ENCODE data around the gene ATF6. TPM values are rescaled to one million over a fixed set of nuclear protein-coding genes. Genes with fewer than 3 reads are reported as not detected.
A peak's percentile ranks its signal among the peaks of the same experiment; 100 is the strongest.

The ATF6 gene
- total RNA-seq, 2 donors from 2014 or later = 27.9 to 32.3 TPM

DNA sequence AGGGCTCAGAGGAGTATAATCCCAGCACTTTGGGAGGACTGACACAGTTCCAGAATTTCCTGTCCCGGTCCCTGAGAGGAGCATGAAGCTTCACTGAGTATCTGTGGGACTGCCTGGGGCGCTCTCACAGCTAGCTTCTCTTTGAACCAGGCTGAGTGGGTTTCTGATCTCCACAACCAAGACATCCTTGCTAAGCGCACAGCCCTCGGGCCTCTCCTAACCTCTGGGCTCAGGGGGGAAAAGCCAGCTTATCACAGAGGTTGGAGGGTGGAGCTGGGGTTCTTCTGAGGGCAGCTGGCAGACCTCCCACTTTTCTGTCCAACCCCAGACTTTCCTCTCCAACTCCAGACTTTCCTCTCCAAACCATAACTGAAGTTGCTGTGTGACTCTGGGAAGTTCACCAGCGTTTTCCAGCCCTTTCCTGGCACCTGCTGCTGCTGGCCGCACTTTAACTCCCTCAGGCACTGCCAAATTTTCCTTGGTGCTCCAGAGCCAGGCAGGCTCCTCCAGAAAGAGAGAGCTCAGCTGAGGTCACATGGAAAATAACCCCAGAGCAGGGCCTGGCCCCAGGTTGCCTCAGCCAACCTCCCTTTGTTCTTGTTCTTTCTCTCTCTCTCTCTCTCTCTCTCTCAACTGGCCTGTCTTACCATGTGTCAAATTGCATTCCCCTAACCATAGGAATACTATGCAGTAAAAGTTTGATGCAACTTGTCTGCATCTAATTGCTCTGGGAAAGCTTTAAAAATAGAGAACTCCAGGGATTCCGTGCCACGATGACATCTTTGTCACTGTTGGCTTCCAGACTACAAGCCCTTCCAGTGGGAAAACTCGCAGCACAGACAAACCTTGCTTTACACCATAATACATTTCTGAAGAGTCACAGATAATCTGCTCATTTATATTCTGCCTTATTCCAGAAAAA, 208.1 kb downstream of the ATF6 start:
- DNase-seq (ENCODE audit: low spot score) = peak; percentile 84
- intact Hi-C loops (cut with DNase I) = no loop called here

- no peak for DNase-seq (ENCODE audit: low spot score)
- intact Hi-C loops (cut with DNase I) = no loop called here
These were observed 212.1 kb downstream of the ATF6 start for GRCh38 chr1:161978011-161978790.

GRCh38 chr1:161981126-161981525, 215.0 kb downstream of the ATF6 start:
- intact Hi-C loops (cut with DNase I) = no loop called here
- DNase-seq (ENCODE audit: low spot score) = no peak

DNA sequence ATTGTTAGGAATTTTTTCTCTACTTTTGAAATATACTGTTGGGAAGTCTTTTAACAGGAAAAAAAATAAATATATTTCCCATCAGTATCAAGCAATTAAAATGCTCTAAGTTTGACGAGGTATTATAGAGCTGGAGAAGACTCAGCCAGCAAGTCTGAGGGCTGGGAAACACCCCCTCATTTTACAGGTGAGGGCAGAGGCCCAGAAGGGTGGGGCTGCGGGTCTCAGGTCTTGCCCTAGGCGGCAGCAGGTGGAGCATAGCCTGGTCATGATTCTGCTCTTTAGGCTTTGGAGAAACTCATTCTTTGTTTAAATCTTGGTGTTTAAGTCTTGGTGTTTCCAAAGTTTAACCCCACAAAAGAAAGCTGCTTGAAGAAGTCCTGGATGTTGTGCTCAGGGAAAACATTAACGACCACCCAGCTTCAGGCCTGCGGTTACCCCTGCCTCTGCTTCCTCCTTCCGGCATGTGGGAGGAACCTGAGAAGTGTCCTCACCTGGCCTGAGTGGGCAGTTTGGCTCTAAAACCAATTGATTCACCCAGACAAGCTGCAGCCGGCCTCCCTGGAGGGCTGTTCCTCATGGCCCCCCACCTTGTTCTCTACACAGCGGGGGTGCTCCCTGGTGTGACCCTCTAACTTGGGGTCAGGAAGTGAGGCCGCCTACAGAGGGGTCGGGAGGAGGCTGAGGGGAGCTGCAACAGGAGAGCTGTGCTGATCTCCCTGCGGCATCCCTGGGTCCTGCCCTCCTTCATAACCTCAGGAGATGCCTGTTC, 215.8 kb downstream of the ATF6 start:
- intact Hi-C loops (cut with DNase I) = no loop called here
- no peak for DNase-seq (ENCODE audit: low spot score)

DNA sequence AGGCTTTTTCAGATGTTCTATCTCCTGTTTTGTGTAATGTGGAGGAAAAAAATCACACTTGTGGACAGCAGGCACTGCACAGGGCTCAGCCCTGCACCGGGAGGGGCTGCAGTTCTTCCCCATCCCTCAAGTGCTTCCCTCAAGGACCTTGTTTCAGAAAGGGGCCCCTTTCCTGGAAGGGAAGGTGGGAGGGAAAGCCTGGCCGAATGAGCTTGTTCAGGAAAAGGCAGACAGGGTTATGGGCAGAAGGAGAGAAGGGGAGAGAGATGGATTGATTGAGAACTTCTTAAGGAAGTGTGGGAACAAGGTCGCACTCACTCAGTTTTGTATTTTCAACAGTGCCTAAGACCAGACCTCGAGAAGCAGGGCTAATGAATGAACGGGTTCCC, 216.4 kb downstream of the ATF6 start:
- intact Hi-C loops (cut with DNase I) = no loop called here
- DNase-seq (ENCODE audit: low spot score) = no peak

- intact Hi-C loops (cut with DNase I) = no loop called here
- DNase-seq (ENCODE audit: low spot score) = no peak
These were observed 216.8 kb downstream of the ATF6 start for GRCh38 chr1:161982917-161983316.

DNA sequence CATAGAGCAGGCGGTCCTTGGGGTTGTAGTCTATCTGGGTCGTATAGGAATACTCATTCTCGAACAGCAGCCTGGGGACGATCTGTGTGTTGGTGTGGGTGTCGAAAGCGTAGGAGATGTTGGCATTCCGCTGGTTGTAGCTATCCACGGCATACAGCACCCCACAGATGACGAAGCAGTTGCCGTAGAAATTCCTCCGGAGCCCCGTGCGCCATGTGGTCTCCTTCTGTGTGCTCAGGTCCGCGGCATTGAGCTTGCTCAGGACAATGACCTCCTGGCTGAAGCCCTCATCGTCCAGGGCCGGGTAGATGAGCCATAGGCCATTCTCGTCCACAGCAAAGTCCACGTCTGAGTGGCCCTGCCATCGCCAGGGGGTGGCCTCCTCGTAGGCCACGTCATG, 217.6 kb downstream of the ATF6 start:
- intact Hi-C loops (cut with DNase I) = no loop called here
- no peak for DNase-seq (ENCODE audit: low spot score)

DNA sequence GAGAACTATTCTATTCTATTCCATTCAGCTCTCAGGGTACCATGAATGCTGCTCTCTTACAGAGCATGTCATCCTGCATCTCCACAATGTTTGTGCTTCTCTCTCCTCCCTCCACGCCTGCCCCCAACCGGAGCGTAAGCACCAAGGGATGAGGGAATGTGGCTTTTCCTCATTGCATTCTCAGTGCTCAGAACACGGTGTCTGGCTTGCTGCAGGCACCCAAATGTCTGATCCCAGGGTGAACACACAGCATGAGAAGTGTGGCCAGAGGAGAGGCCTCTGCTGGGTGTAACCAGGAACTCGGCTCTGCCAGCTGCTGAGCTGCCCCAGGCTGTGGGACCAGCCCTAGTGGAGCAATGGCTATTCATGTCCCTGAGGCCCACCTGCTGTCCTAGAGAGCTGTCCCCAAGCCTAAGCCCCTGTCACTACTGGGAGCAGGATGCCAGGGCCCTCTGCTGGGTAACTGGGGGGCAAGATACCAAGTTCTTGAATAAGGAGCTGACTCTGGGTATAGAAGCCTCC, 219.2 kb downstream of the ATF6 start:
- intact Hi-C loops (cut with DNase I) = no loop called here
- DNase-seq (ENCODE audit: low spot score) = no peak

DNA sequence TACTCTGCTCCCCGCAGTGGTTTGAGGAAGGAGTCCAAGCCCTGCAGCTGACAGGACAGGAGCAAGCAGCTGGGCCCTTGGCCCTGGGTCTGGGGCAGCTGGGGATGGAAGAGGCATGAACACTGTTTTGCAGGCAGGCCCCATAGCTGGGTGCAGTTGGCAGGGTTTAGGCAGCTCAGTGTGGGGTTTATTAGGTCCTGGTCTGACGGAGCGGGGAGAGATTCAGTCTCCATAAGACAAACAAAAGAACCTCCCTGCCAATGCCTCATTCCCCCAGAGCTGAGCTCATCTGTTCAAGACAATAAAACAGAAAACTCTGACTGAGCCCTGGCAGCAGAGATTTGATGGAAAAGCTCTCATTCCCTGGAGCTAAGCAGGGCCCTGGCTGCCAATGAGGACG, 220.2 kb downstream of the ATF6 start:
- DNase-seq (ENCODE audit: low spot score) = no peak

DNA sequence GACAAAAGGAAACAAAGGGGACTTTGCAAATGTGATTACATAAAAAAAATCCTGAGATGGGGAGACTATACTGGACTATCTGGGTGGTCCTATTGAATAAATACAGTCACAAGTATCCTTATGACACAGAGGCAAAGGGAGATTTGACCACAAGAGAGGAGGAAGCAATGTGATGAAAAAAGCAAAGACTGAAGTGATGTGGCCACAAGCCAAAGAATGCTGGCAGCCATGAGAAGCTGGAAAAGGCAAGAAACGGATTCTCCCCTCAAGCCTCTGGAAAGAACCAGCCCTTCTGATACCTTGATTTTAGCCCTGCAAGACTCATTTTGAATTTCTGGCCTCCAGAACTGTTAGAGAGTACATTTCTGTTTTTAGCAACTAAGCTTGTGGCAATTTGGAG, 221.2 kb downstream of the ATF6 start:
- DNase-seq (ENCODE audit: low spot score) = no peak
- intact Hi-C loops (cut with DNase I) = no loop called here

More for the DNA sequence above, 220.2 kb downstream of the ATF6 start:
- intact Hi-C loops (cut with DNase I) = no loop called here

DNA sequence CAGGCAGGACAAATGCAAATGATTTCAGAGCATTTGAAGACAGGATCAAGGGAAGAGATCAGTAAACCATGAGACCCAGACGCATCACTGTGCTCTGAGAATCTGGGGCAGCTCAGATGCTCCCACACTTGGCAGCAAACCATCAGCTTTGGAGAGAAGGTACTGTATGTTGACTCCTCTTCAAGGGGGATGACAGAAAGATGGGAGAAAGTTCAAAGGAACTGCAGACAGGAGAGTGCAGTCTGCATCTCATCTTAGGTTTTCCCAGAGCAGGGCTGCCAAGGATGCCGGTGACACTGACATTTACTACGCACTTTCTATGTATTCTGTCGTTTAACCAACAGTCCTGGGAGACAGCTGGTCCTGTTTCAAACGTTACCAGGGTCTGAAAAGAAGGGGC, 221.8 kb downstream of the ATF6 start:
- DNase-seq (ENCODE audit: low spot score) = no peak
- intact Hi-C loops (cut with DNase I) = no loop called here

DNA sequence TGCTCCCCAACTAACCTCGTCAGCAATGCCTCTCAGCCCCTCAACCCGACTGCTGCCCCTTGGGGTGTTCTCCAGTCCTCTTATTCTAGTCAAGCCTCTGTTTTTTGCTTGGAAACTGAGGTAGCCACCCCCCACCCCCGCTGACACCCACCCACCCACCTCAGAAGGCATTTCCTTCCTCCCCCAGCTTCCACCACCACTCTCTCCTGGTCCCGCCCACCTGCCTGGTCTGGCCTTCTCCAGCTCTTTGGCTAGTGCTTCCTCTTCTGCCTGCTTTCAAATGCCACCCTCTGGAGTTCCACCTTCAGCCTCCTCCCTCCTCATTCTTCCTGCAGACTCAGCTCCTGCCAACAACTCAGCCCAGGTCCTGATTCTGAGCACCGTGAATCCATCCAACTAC, 222.3 kb downstream of the ATF6 start:
- intact Hi-C loops (cut with DNase I) = no loop called here
- DNase-seq (ENCODE audit: low spot score) = no peak

DNA sequence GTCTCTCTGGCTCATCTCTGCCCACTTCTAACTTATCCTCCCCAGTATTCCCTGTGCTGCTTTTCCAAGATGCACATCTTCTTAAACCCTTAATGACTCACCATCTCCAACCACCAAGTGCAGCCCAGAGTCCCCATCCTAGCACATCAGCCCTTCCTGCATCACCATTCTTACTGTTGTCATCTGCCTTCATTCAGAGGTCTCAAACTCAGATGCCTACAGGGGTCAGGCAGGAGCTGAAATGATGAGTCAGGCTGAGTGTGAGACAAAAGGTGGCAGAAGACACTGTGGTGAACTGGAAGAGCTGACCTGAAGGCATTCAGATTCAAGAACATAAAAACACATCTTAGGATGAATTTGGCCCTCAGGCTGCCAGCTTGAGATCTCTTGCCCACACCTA, 223.0 kb downstream of the ATF6 start:
- intact Hi-C loops (cut with DNase I) = no loop called here
- DNase-seq (ENCODE audit: low spot score) = no peak

- no peak for DNase-seq (ENCODE audit: low spot score)
- intact Hi-C loops (cut with DNase I) = no loop called here
These were observed 223.7 kb downstream of the ATF6 start for GRCh38 chr1:161989786-161990185.

- intact Hi-C loops (cut with DNase I) = no loop called here
- DNase-seq (ENCODE audit: low spot score) = no peak
These were observed 227.5 kb downstream of the ATF6 start for GRCh38 chr1:161993576-161993975.

DNA sequence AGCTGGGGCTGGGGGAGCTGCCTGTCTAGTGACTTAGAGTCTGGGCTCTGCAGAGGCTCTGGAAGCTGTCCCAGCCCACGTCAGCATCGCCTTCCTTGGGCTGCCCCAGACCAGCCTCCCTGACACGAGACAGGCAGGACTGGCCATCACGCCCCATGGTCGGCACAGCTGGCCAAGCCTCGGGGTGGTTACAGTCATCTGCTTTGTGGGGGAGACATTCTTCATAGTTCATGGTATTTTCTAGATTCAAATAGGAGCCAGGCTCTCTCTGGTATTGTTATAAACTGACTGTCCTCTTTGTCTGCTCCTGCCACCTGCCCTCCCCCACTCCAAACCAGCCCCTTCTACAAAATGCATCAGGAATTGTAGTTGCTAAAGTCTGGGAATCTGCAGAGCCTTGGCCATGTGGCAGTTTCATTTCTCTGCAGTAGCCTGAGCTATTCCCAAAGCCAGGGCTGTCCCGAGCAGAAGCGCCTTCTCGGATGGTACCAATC, 228.1 kb downstream of the ATF6 start:
- intact Hi-C loops (cut with DNase I) = no loop called here
- peak; percentile 94 for DNase-seq (ENCODE audit: low spot score)

- intact Hi-C loops (cut with DNase I) = no loop called here
- no peak for DNase-seq (ENCODE audit: low spot score)
These were observed 231.0 kb downstream of the ATF6 start for GRCh38 chr1:161997152-161997551.

DNA sequence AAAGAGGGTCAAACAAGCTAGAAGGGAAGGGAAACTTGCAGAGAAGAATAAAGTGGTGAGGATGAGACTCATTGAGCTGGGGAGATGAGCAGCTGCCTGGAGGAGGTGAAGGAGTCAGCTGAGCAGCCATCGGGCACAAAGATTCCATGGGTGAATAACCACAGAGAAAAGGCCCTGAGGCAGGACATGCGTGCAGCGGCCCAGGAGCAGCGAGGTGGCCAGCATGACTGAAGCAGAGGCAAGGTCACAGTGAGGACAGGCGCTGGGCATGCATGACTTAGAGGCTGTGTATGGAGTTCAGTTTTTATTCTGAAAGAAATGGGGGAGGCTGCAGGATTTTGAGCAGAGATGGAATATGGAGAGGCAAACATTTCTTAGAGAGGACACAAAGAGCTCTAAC, 232.7 kb downstream of the ATF6 start:
- intact Hi-C loops (cut with DNase I) = no loop called here
- no peak for DNase-seq (ENCODE audit: low spot score)

- DNase-seq (ENCODE audit: low spot score) = no peak
- intact Hi-C loops (cut with DNase I) = no loop called here
These were observed 233.4 kb downstream of the ATF6 start for GRCh38 chr1:161999301-162000052.
